H1 (cell line): ENCODE measurements around the gene MAPK8IP1. TPM values are rescaled to one million over a fixed set of nuclear protein-coding genes. Genes with fewer than 3 reads are reported as not detected.

Source experiments
- CBX5 ChIP-seq: fragments of 300-800, 300-1000 bp; sonication (generic); IDR thresholded peaks from 2 replicates; pipeline ENCODE4 v1.7.1; 2016; ENCODE audit warnings: antibody characterized with exemption, low read length, low read depth
- EP300 ChIP-seq, 2 experiments: IDR thresholded peaks; 1 replicate in 1 of 2; 2 replicates in 1 of 2; pipeline ENCODE4 v1.6.1; 2011 to 2012; ENCODE audit warnings: low read depth in 2 of 2, low read length in 2 of 2, mild to moderate bottlenecking in 2 of 2, borderline replicate concordance in 1 of 2, inconsistent platforms in 1 of 2, moderate library complexity in 1 of 2
- EZH2 ChIP-seq: fragments of 200-600 bp; sonication (generic); IDR thresholded peaks from 2 replicates; pipeline ENCODE4 v1.7.1; 2012; ENCODE audit warnings: low read depth, mild to moderate bottlenecking, moderate library complexity, low read length, inconsistent platforms; ENCODE audit not compliant: severe bottlenecking
- SAP30 ChIP-seq: fragments of 300-600 bp; sonication (generic); IDR thresholded peaks from 2 replicates; pipeline ENCODE4 v1.7.1; 2012; ENCODE audit warnings: low read length, moderate library complexity, mild to moderate bottlenecking, inconsistent platforms; ENCODE audit not compliant: insufficient read depth, insufficient replicate concordance
- SIN3A ChIP-seq, 2 experiments: IDR thresholded peaks in 1 of 2; conservative IDR thresholded peaks in 1 of 2; 2 replicates each; pipeline ENCODE4 v1.6.1; 2011 to 2012; ENCODE audit warnings: low read length in 2 of 2, improper control_type of control experiment in 1 of 2, low read depth in 1 of 2, mild to moderate bottlenecking in 1 of 2
- polyA plus RNA-seq, 7 experiments: library from polyadenylated mRNA; depleted of rRNA in 3 of 7; stranded (reverse) in 5 of 7; unstranded in 2 of 7; fragments of >200 nt in 5 of 7; fragments of 200-250 nt in 2 of 7; gene quantifications; 1 replicate in 5 of 7; 2 replicates in 1 of 7; 4 replicates in 1 of 7; pipeline versions ENCODE4 v1.2.1 to v1.2.3, GENCODE V29; 2011 to 2013; ENCODE audit warnings: missing spikeins in 2 of 7, mixed read lengths in 2 of 7
- total RNA-seq: library from RNA; stranded (reverse); fragmentation: NEBNext Ultra II Directional; extraction: Animal tissue kit (Norgen Biotek cat#: 25700); gene quantifications from 2 replicates; pipeline ENCODE4 v1.2.1, GENCODE V29; 2021
- TF ChIP-seq, protein P1 (sequence below): fragments of 300-600 bp; sonication (generic); IDR thresholded peaks from 2 replicates; pipeline ENCODE4 v1.7.1; 2012; ENCODE audit warnings: low read length, moderate library complexity, mild to moderate bottlenecking, inconsistent platforms; ENCODE audit not compliant: insufficient replicate concordance
- TF ChIP-seq, protein P2 (sequence below): IDR thresholded peaks from 2 replicates; pipeline ENCODE4 v1.6.1; 2012; ENCODE audit warnings: inconsistent platforms

MAPK8IP1 gene
- total and polyA plus RNA-seq, 2 of the 8 experiments (the other 6 are each of a cell fraction or from before 2014, with no cell fraction given): 32.4 to 40.1 TPM

DNA sequence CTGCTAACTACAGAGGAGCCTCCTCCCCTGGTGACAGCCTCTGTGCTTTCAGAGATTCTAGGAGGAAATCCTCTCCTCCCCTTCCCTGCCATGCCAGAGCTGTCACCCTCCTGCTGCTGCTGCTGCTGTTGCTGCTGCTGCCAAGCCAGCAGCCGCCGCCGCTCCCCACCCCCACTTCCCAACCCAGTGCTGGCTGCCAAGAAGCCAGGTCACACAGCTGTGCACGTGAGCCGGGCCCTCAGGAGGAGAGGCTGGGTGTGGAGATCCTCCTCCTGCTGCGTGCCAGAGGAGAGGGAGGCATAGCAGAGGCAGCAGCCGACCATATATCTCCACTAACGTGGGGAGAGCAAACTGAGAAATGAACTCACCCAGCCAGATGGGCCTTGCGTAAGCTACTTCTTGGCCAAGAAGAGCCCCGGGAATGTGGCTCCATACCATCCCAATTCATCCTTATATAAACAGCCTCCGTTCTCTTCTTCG is 25.8 kb upstream of the MAPK8IP1 start (continued):
- TF ChIP-seq, protein P1, sequence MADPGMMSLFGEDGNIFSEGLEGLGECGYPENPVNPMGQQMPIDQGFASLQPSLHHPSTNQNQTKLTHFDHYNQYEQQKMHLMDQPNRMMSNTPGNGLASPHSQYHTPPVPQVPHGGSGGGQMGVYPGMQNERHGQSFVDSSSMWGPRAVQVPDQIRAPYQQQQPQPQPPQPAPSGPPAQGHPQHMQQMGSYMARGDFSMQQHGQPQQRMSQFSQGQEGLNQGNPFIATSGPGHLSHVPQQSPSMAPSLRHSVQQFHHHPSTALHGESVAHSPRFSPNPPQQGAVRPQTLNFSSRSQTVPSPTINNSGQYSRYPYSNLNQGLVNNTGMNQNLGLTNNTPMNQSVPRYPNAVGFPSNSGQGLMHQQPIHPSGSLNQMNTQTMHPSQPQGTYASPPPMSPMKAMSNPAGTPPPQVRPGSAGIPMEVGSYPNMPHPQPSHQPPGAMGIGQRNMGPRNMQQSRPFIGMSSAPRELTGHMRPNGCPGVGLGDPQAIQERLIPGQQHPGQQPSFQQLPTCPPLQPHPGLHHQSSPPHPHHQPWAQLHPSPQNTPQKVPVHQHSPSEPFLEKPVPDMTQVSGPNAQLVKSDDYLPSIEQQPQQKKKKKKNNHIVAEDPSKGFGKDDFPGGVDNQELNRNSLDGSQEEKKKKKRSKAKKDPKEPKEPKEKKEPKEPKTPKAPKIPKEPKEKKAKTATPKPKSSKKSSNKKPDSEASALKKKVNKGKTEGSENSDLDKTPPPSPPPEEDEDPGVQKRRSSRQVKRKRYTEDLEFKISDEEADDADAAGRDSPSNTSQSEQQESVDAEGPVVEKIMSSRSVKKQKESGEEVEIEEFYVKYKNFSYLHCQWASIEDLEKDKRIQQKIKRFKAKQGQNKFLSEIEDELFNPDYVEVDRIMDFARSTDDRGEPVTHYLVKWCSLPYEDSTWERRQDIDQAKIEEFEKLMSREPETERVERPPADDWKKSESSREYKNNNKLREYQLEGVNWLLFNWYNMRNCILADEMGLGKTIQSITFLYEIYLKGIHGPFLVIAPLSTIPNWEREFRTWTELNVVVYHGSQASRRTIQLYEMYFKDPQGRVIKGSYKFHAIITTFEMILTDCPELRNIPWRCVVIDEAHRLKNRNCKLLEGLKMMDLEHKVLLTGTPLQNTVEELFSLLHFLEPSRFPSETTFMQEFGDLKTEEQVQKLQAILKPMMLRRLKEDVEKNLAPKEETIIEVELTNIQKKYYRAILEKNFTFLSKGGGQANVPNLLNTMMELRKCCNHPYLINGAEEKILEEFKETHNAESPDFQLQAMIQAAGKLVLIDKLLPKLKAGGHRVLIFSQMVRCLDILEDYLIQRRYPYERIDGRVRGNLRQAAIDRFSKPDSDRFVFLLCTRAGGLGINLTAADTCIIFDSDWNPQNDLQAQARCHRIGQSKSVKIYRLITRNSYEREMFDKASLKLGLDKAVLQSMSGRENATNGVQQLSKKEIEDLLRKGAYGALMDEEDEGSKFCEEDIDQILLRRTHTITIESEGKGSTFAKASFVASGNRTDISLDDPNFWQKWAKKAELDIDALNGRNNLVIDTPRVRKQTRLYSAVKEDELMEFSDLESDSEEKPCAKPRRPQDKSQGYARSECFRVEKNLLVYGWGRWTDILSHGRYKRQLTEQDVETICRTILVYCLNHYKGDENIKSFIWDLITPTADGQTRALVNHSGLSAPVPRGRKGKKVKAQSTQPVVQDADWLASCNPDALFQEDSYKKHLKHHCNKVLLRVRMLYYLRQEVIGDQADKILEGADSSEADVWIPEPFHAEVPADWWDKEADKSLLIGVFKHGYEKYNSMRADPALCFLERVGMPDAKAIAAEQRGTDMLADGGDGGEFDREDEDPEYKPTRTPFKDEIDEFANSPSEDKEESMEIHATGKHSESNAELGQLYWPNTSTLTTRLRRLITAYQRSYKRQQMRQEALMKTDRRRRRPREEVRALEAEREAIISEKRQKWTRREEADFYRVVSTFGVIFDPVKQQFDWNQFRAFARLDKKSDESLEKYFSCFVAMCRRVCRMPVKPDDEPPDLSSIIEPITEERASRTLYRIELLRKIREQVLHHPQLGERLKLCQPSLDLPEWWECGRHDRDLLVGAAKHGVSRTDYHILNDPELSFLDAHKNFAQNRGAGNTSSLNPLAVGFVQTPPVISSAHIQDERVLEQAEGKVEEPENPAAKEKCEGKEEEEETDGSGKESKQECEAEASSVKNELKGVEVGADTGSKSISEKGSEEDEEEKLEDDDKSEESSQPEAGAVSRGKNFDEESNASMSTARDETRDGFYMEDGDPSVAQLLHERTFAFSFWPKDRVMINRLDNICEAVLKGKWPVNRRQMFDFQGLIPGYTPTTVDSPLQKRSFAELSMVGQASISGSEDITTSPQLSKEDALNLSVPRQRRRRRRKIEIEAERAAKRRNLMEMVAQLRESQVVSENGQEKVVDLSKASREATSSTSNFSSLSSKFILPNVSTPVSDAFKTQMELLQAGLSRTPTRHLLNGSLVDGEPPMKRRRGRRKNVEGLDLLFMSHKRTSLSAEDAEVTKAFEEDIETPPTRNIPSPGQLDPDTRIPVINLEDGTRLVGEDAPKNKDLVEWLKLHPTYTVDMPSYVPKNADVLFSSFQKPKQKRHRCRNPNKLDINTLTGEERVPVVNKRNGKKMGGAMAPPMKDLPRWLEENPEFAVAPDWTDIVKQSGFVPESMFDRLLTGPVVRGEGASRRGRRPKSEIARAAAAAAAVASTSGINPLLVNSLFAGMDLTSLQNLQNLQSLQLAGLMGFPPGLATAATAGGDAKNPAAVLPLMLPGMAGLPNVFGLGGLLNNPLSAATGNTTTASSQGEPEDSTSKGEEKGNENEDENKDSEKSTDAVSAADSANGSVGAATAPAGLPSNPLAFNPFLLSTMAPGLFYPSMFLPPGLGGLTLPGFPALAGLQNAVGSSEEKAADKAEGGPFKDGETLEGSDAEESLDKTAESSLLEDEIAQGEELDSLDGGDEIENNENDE: no peak
- TF ChIP-seq SIN3A (conservative IDR thresholded peaks at IDR 0.05 in 1 of 2, IDR thresholded peaks at IDR 0.05 in 1 of 2; ENCODE audit: low read depth in 1 of 2, low read length in 2 of 2) (peak; percentile 82 to 92; a peak in 2 of 4 replicates), EP300 (IDR thresholded peaks at IDR 0.05; ENCODE audit: borderline replicate concordance in 1 of 2, low read depth in 2 of 2, low read length in 2 of 2) (0 out of 3 replicates have a peak, but pooled peaks of 1 of the 2 experiments have one; percentile 9), SAP30 (peak; percentile 28), CBX5 (no peak), EZH2 (no peak)
- TF ChIP-seq, protein P2, sequence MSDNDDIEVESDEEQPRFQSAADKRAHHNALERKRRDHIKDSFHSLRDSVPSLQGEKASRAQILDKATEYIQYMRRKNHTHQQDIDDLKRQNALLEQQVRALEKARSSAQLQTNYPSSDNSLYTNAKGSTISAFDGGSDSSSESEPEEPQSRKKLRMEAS: peak; percentile 83
